Retinal pigment epithelial cell (primary cell): Measurements from ENCODE around the gene FAM13A.

ENCODE experiments used
- DNase-seq: peaks from one replicate; pipeline ENCODE4 v3.0.0-alpha.2; 2010; ENCODE audit warnings: low read depth
- H3K4me3 ChIP-seq: 2 replicates; pipeline ENCODE4 v1.5.1; 2011; ENCODE audit warnings: mild to moderate bottlenecking, low read length, control low read depth, moderate library complexity
- TF ChIP-seq, protein P1 (sequence below): conservative IDR thresholded peaks from 2 replicates; pipeline ENCODE4 v1.5.1; 2011; ENCODE audit warnings: low read depth, low read length, control low read depth, inconsistent platforms

FAM13A gene

DNA sequence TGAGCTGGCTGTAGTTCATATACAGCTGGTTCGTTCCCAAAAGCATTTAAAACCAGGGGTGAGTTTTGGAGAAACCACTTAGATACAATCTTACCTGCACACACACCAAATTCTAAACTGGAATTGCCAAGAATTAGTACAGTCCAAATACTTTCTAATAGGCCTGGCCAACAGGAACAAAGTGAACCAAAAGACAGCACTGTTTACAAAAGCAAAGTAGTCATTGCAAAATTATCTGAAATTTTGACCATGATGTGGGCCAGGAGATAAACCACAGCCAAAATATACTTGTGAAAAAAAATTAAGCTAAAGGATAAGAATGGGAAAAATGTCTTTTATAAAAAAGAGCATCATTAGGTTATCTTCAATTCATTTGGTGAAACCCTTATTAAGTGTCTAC is 321.4 kb downstream of the FAM13A start:
- TF ChIP-seq, protein P1, sequence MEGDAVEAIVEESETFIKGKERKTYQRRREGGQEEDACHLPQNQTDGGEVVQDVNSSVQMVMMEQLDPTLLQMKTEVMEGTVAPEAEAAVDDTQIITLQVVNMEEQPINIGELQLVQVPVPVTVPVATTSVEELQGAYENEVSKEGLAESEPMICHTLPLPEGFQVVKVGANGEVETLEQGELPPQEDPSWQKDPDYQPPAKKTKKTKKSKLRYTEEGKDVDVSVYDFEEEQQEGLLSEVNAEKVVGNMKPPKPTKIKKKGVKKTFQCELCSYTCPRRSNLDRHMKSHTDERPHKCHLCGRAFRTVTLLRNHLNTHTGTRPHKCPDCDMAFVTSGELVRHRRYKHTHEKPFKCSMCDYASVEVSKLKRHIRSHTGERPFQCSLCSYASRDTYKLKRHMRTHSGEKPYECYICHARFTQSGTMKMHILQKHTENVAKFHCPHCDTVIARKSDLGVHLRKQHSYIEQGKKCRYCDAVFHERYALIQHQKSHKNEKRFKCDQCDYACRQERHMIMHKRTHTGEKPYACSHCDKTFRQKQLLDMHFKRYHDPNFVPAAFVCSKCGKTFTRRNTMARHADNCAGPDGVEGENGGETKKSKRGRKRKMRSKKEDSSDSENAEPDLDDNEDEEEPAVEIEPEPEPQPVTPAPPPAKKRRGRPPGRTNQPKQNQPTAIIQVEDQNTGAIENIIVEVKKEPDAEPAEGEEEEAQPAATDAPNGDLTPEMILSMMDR, result no peak
- no peak for DNase-seq
- no peak overlapping the region for H3K4me3 ChIP-seq

DNA sequence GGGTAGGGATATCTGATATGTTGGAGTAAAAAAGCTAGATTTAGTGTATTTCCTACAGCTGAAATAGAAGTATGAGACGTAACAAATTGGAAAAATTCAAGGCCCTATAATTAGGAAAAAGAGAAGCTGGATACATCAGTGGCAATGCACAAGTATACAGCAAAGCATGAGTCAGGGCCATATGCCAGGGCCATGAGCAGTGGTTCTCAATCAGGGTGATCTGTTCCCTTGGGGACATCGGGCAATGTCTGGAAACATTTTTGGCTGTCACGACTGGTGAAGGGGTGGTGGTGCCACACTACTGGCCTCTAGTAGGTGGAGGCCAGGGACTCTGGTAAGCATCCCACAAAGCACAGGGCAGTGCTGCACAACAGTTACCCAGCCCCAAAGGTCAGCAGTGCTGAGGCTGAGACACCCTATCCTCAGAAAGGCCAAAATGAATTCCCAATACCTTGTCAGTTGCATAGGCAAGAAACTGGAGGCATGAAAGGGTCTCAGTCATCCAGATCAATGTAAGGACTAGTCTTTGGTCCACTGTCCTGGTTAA is 322.5 kb downstream of the FAM13A start:
- no peak for DNase-seq
- TF ChIP-seq, protein P1, result no peak
- no peak overlapping the region for H3K4me3 ChIP-seq

DNA sequence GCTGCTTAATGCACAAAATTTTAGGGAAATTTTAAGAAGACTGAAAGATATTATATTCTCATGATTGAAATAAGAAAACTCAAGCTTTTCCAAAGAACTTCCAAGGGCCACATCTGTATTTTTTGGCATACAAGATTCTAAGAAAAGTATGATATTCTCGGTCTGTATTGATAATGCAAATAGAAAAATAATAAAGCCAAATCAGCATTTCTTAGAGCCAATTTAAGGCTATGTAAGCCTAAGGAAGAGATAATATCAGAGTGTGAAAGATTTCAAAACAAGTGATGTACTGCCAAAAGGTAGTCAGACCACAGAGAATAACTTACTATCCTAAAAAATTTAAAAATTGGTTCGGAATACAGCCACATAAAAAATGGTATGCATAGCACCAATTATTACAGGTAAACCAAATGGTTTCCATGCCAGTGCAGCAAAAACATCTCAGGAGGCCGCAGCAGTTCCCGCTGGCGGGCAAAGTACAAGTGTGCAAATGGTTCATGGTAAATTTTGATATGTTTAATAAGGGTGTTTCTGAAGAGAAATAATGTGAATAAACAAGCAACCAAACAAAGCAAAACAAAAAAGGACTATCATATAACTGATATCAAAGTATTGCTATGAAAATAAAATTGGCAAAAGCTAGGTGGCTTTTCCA is 324.1 kb downstream of the FAM13A start:
- DNase-seq, result no peak
- TF ChIP-seq, protein P1, result no peak
- H3K4me3 ChIP-seq, result no peak overlapping the region

DNA sequence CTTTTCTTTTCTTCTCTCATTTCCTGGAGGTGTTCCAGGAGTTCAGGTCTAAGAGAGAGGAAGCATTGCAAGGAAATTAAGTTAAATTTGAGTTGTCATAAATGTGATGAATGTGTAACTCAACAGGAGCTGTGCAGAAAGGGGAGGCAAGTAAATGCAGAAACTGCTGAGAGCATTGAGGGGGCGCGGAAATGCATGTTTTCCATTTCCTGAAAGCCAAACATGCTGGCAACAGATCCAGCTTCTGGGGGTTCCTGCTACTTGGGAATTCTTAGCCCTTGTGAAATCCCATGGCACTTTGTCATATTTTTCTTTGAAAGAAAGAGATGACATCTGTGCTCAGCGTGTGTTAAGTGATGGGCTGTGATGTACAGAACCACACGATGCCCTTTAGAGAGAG is 325.6 kb downstream of the FAM13A start:
- TF ChIP-seq, protein P1, result no peak
- H3K4me3 ChIP-seq, result no peak overlapping the region
- no peak for DNase-seq

DNA sequence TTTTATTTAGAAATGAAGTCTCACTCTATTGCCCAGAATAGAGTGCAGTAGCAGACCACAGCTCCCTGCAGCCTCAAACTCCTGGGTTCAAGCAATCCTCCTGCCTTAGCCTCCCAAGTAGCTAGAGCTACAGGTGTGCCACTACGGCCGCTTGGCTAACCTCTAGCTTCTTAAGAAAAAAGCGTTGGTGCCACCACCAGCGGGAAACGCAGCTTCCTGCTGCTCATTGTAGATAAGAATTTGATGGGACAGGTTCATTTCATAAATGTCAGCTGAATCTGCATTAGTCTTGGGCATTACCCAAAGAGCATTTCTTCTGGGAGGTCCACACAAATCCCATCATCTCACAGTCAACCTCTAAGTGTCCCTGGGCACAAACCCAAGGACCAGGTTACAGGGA is 326.2 kb downstream of the FAM13A start:
- no peak overlapping the region for H3K4me3 ChIP-seq

DNA sequence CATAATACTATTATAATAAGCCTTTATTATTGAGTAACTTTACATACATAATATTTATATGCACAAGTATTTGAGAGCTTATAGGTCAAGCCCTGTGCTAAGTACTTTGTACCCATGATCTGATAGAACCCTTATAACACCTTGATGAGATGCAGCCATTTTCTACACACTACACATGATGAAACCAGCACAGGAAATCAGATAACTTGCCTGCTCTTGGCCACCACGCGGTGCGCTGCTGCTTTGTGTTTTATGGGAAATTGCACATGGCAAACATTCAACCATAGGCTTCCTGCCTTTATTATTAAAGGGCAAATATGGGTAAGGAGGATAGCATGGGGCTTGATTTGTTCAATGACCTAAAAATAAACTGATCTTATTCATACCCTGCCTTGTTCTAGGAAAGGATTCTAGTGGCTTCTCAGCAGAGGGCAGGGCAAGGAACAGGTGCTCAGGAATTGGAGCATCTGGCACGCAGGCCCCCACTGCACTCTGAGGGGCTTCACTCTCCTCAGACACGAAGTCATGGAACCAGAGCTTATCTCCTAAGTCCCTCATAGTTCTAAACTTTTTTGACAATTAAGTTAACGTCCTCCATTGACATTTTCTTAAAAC is 327.7 kb downstream of the FAM13A start:
- no peak for DNase-seq
- TF ChIP-seq, protein P1, result no peak
- H3K4me3 ChIP-seq, result no peak overlapping the region

More for the DNA sequence above, 326.2 kb downstream of the FAM13A start:
- no peak for DNase-seq
- TF ChIP-seq, protein P1, result no peak

DNA sequence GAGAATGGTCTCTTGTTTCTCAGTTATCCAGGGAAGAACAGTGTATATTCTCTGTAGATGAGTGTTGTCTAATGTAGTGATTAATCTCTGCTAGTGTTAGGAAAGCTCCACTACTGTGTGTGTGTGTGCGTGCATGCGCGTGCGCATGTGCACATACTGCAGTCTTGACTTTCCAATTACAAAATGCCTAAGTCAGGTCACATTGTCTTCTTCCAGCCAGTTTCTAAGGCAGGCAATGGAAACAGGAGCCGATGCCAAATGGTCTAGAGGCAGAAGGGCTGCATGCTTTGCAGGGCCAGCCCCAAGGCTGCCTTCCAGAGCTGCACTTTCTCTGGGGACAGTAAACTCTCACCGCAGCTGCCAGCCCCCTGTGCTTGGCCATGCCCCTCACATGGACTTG is 328.8 kb downstream of the FAM13A start:
- DNase-seq, result no peak
- TF ChIP-seq, protein P1, result no peak
- no peak overlapping the region for H3K4me3 ChIP-seq
